A549 (cell line): ENCODE results near the gene CTNND2. TPM values are rescaled to one million over a fixed set of nuclear protein-coding genes. Genes with fewer than 3 reads are reported as not detected.
A peak's percentile ranks its signal among the peaks of the same experiment; 100 is the strongest.

Source experiments
- ATAC-seq, 2 experiments: fragments of 200-7000 bp in 1 of 2; fragments of >200 bp in 1 of 2; cut with Nextera tagmentation in 1 of 2; cut with Tn5 transposase in 1 of 2; 3 replicates each; pipeline versions ENCODE4 v1.8.0 to v1.9.1; 2018 to 2020; ENCODE audit warnings: mild to moderate bottlenecking in 1 of 2, moderate library complexity in 1 of 2
- CTCF ChIA-PET: fragments of 300-600 bp; sonication (Branson Sonifier 250); formaldehyde crosslinking; extraction: SDS; loops from one replicate; lab custom pipeline; 2021; ENCODE audit warnings: antibody characterized with exemption, inconsistent platforms; lab: Yijun Ruan, JAX
- POLR2A ChIA-PET: fragments of 350-600 bp; formaldehyde crosslinking; extraction: SDS; loops from one replicate; lab custom pipeline; 2021; ENCODE audit warnings: antibody characterized with exemption, inconsistent platforms; lab: Yijun Ruan, JAX
- DNase-seq, 2 experiments: peaks; one replicate each; pipeline versions ENCODE4 v3.0.0 to v3.0.0-alpha.2; 2011 to 2016; ENCODE audit warnings: low read depth in 1 of 2, low spot score in 1 of 2
- FAIRE-seq: peaks from 2 replicates; lab custom pipeline; 2011; peaks lifted over from hg19 to GRCh38; lab: Jason Lieb, UNC
- H3K27ac ChIP-seq, 2 experiments: fragments of >200 bp; sonication (Bioruptor Twin); formaldehyde crosslinking; 3 replicates each; pipeline ENCODE4 v1.5.1; 2016 to 2017
- H3K4me1 ChIP-seq: fragments of >200 bp; sonication (Bioruptor Twin); formaldehyde crosslinking; 3 replicates; pipeline ENCODE4 v1.6.1; 2016
- H3K4me2 ChIP-seq: fragments of >200 bp; sonication (Bioruptor Twin); formaldehyde crosslinking; 3 replicates; pipeline ENCODE4 v1.6.1; 2016
- H3K4me3 ChIP-seq: fragments of >200 bp; sonication (Bioruptor Twin); formaldehyde crosslinking; 3 replicates; pipeline ENCODE4 v1.5.1; 2016
- H3K9me3 ChIP-seq: fragments of >200 bp; sonication (Bioruptor Twin); formaldehyde crosslinking; 3 replicates; pipeline ENCODE4 v1.6.1; 2016
- E2F6 ChIP-seq: IDR thresholded peaks from 2 replicates; pipeline ENCODE4 v1.6.1; 2012; ENCODE audit warnings: low read depth, borderline replicate concordance
- ESRRA ChIP-seq: fragments of 150-350 bp; IDR thresholded peaks from 2 replicates; pipeline ENCODE4 v1.6.1; 2014; ENCODE audit warnings: mild to moderate bottlenecking, low read length, borderline replicate concordance
- GATA3 ChIP-seq: IDR thresholded peaks from 2 replicates; pipeline ENCODE4 v1.6.1; 2012; ENCODE audit warnings: borderline replicate concordance
- HMGXB4 ChIP-seq: fragments of 250-450 bp; sonication (Bioruptor Pico); IDR thresholded peaks from 2 replicates; pipeline ENCODE4 v1.5.0; 2021; ENCODE audit warnings: mild to moderate bottlenecking, moderate library complexity, borderline replicate concordance
- HOXA7 ChIP-seq: fragments of 250-450 bp; sonication (Bioruptor Pico); IDR thresholded peaks from 2 replicates; pipeline ENCODE4 v1.5.0; 2020; ENCODE audit warnings: mild to moderate bottlenecking, moderate library complexity
- JUN ChIP-seq, 2 experiments: fragments of >200 bp; sonication (Bioruptor Twin); formaldehyde crosslinking; IDR thresholded peaks; 2 replicates in 1 of 2; 3 replicates in 1 of 2; pipeline ENCODE4 v1.6.1; 2016 to 2017
- MYC ChIP-seq: IDR thresholded peaks from 2 replicates; pipeline ENCODE4 v1.6.1; 2012; ENCODE audit warnings: mild to moderate bottlenecking, inconsistent platforms, low read length, improper control_type of control experiment, borderline replicate concordance
- NFE2L2 ChIP-seq: fragments of 150-350 bp; conservative IDR thresholded peaks from 2 replicates; pipeline ENCODE4 v1.6.1; 2014; ENCODE audit warnings: low read length
- NR3C1 ChIP-seq: fragments of >200 bp; sonication (Bioruptor Twin); formaldehyde crosslinking; IDR thresholded peaks from 3 replicates; pipeline ENCODE4 v1.6.1; 2017
- RAD21 ChIP-seq, 2 experiments: fragments of >200 bp in 1 of 2; sonication (Bioruptor Twin) in 1 of 2; formaldehyde crosslinking in 1 of 2; IDR thresholded peaks in 1 of 2; conservative IDR thresholded peaks in 1 of 2; 2 replicates in 1 of 2; 3 replicates in 1 of 2; pipeline ENCODE4 v1.6.1; 2012 to 2018; ENCODE audit warnings: inconsistent platforms in 1 of 2
- RARB ChIP-seq: fragments of 250-450 bp; sonication (Bioruptor Pico); IDR thresholded peaks from 2 replicates; pipeline ENCODE4 v1.8.0; 2021; ENCODE audit warnings: mild to moderate bottlenecking, moderate library complexity
- REST ChIP-seq: fragments of 200-600 bp; sonication (generic); IDR thresholded peaks from 2 replicates; pipeline ENCODE4 v1.6.1; 2016; ENCODE audit warnings: antibody characterized with exemption, mild to moderate bottlenecking, moderate library complexity
- RFX5 ChIP-seq: fragments of 450-650 bp; IDR thresholded peaks from 2 replicates; pipeline ENCODE4 v1.7.1; 2014; ENCODE audit warnings: antibody characterized with exemption, mild to moderate bottlenecking, moderate library complexity
- RNF2 ChIP-seq: fragments of 200-600 bp; sonication (generic); IDR thresholded peaks from 2 replicates; pipeline ENCODE4 v1.6.1; 2016; ENCODE audit warnings: low read depth, mild to moderate bottlenecking, antibody characterized with exemption, moderate library complexity, borderline replicate concordance
- SREBF2 ChIP-seq: fragments of 450-650 bp; IDR thresholded peaks from 2 replicates; pipeline ENCODE4 v1.6.1; 2014; ENCODE audit warnings: mild to moderate bottlenecking, moderate library complexity
- ZFP36 ChIP-seq: fragments of 450-650 bp; IDR thresholded peaks from 2 replicates; pipeline ENCODE4 v1.6.1; 2014; ENCODE audit warnings: borderline replicate concordance; ENCODE audit not compliant: partially characterized antibody
- ZNF302 ChIP-seq: fragments of 250-450 bp; sonication (Bioruptor Pico); IDR thresholded peaks from 2 replicates; pipeline ENCODE4 v1.9.0; 2021; ENCODE audit warnings: inconsistent platforms, mild to moderate bottlenecking, moderate library complexity
- WGBS: methylation state at CpG from one replicate; pipeline ENCODE4 v1.1.6; 2017; ENCODE audit errors: missing lambda C conversion rate; 5-methylcytosine and 5-hydroxymethylcytosine counted together
- polyA plus RNA-seq, 4 experiments: library from polyadenylated mRNA; depleted of rRNA in 3 of 4; stranded (reverse); fragments of >200 nt; fragmentation: RNase III in 1 of 4; extraction: RNeasy Plus Mini Kit Qiagen cat#74134 plus additional on column Dnase treatment in 1 of 4; gene quantifications; 2 replicates in 3 of 4; 3 replicates in 1 of 4; pipeline ENCODE4 v1.2.3, GENCODE V29; 2011 to 2017

Gene CTNND2
- polyA plus RNA-seq, 2 of the 4 experiments (the other 2 are of a cell fraction) = not detected

- H3K27ac ChIP-seq = no peak overlapping the region
- no peak for DNase-seq
- ATAC-seq = no peak
- H3K4me2 ChIP-seq = no peak overlapping the region
- H3K4me1 ChIP-seq = no peaks in the 10 kb centered on the region
- CTCF ChIA-PET = interaction anchor here (1.3 kb wide), 1 partner anchor 196 kb away, joined by 6 read pairs; no protein-coding TSS in a partner anchor
- no peaks in the 10 kb centered on the region for H3K9me3 ChIP-seq
- peak; percentile 49 for FAIRE-seq
- POLR2A ChIA-PET = no interaction called here
- H3K4me3 ChIP-seq = no peak overlapping the region
- TF ChIP-seq NR3C1 (no peak), ZNF302 (CRISPR knock-in tag) (no peak), NFE2L2 (no peak), JUN (IDR thresholded peaks at IDR 0.05) (no peak), RFX5 (no peak), GATA3 (no peak), RNF2 (no peak), MYC (no peak), HOXA7 (CRISPR knock-in tag) (no peak), ZFP36 (no peak), HMGXB4 (CRISPR knock-in tag) (no peak), RARB (CRISPR knock-in tag) (no peak)
These were observed 851.4 kb downstream of the CTNND2 start for GRCh38 chr5:11052871-11053270.

GRCh38 chr5:11050596-11051304 is 853.5 kb downstream of the CTNND2 start:
- ChIA-PET POLR2A (no interaction called here), CTCF (interaction anchor here (0.6 to 1.3 kb wide), 2 partner anchors 184 to 194 kb away, joined by 3 read pairs; no protein-coding TSS in a partner anchor)
- no peak for ATAC-seq
- no peak overlapping the region for H3K4me2 ChIP-seq
- 27% methylated on average over 3 of the region's 3 CpGs for WGBS
- TF ChIP-seq REST = no peak
- TF ChIP-seq RAD21 (conservative IDR thresholded peaks at IDR 0.05 in 1 of 2, IDR thresholded peaks at IDR 0.05 in 1 of 2) = no peak
- no peak for TF ChIP-seq ESRRA
- no peak for TF ChIP-seq SREBF2
- DNase-seq = no peak
- H3K27ac ChIP-seq = no peak overlapping the region
- H3K9me3 ChIP-seq = no peaks in the 10 kb centered on the region
- no peak for FAIRE-seq
- H3K4me1 ChIP-seq = no peaks in the 10 kb centered on the region
- no peak overlapping the region for H3K4me3 ChIP-seq

GRCh38 chr5:11048760-11049159 is 855.5 kb downstream of the CTNND2 start:
- CTCF ChIA-PET = interaction anchor here (1.5 kb wide), 1 partner anchor 13 kb away, joined by 5 read pairs; no protein-coding TSS in a partner anchor
- ATAC-seq (peak in 1 of 2 experiments; percentile 70; a peak in 2 of 6 replicates), FAIRE-seq (no peak), DNase-seq (peak in 1 of 2 experiments; percentile 10)
- H3K4me3 ChIP-seq = no peak overlapping the region
- H3K27ac ChIP-seq = no peak overlapping the region
- POLR2A ChIA-PET = no interaction called here
- no peak for TF ChIP-seq E2F6
- TF ChIP-seq RAD21 (conservative IDR thresholded peaks at IDR 0.05 in 1 of 2, IDR thresholded peaks at IDR 0.05 in 1 of 2) = peak in 1 of 2 experiments; percentile 17; a peak in 1 of 5 replicates
- WGBS = 6% methylated on average over 4 of the region's 4 CpGs
- H3K4me2 ChIP-seq = no peak overlapping the region
- no peaks in the 10 kb centered on the region for H3K9me3 ChIP-seq
- H3K4me1 ChIP-seq = no peaks in the 10 kb centered on the region
